ENCODE measurements around the gene ATP11B. TPM values are rescaled to one million over a fixed set of nuclear protein-coding genes. Genes with fewer than 3 reads are reported as not detected.

The ATP11B gene
- total and polyA plus RNA-seq, 2 experiments from 2014 or later = 19.8 to 60.5 TPM

GRCh38 chr3:182902236-182902635 lies 108.9 kb downstream of the ATP11B start:
- no peaks in the 10 kb centered on the region for H3K36me3 ChIP-seq (replicated peaks; ENCODE audit: insufficient read depth, low read depth)
- no peaks in the 10 kb centered on the region for H3K4me1 ChIP-seq (ENCODE audit: insufficient read depth)
- H3K4me3 ChIP-seq = no peak overlapping the region
- no peak for TF ChIP-seq CTCF (IDR thresholded peaks at IDR 0.05; ENCODE audit: poor library complexity)
- no peak for TF ChIP-seq EZH2 (IDR thresholded peaks at IDR 0.05; ENCODE audit: borderline replicate concordance)
- TF ChIP-seq EZH2phosphoT487 (IDR thresholded peaks at IDR 0.05; ENCODE audit: low read depth, severe bottlenecking, unreplicated experiment) = no peak
- no peak for DNase-seq (ENCODE audit: low spot score)
- H4K20me1 ChIP-seq (ENCODE audit: insufficient read depth, poor library complexity, severe bottlenecking) = no peaks in the 10 kb centered on the region
- H3K27ac ChIP-seq = no peak overlapping the region
- H3K4me2 ChIP-seq = no peak overlapping the region
- no peaks in the 10 kb centered on the region for H3K9me2 ChIP-seq (replicated peaks; ENCODE audit: insufficient read depth)
- 92% methylated on average over 5 of the region's 5 CpGs for WGBS (ENCODE audit: low lambda C conversion rate, missing lambda C conversion rate)
- H2AFZ ChIP-seq = no peak overlapping the region
- H3K27me3 ChIP-seq = no peaks in the 10 kb centered on the region
- H3K9me3 ChIP-seq (ENCODE audit: low read depth) = no peaks in the 10 kb centered on the region
- H3K79me2 ChIP-seq = no peaks in the 10 kb centered on the region

- Histone ChIP-seq H3K79me2 (no peaks in the 10 kb centered on the region), H3K4me1 (ENCODE audit: insufficient read depth) (no peaks in the 10 kb centered on the region), H4K20me1 (ENCODE audit: insufficient read depth, poor library complexity, severe bottlenecking) (no peaks in the 10 kb centered on the region), H3K36me3 (replicated peaks; ENCODE audit: insufficient read depth, low read depth) (no peaks in the 10 kb centered on the region), H3K4me2 (no peak overlapping the region), H3K9me2 (replicated peaks; ENCODE audit: insufficient read depth) (no peaks in the 10 kb centered on the region), H3K4me3 (no peak overlapping the region), H2AFZ (no peak overlapping the region), H3K9me3 (ENCODE audit: low read depth) (no peaks in the 10 kb centered on the region), H3K27ac (no peak overlapping the region), H3K27me3 (no peaks in the 10 kb centered on the region)
- no peak for DNase-seq (ENCODE audit: low spot score)
- TF ChIP-seq EZH2phosphoT487 (IDR thresholded peaks at IDR 0.05; ENCODE audit: low read depth, severe bottlenecking, unreplicated experiment) (no peak), EZH2 (IDR thresholded peaks at IDR 0.05; ENCODE audit: borderline replicate concordance) (no peak), CTCF (IDR thresholded peaks at IDR 0.05; ENCODE audit: poor library complexity) (no peak)
- 93% methylated on average over 3 of the region's 3 CpGs for WGBS (ENCODE audit: low lambda C conversion rate, missing lambda C conversion rate)
Measured at GRCh38 chr3:182904164-182904563, 110.9 kb downstream of the ATP11B start.

- H4K20me1 ChIP-seq (ENCODE audit: insufficient read depth, poor library complexity, severe bottlenecking) = no peaks in the 10 kb centered on the region
- no peak for DNase-seq (ENCODE audit: low spot score)
- H3K27ac ChIP-seq = no peak overlapping the region
- no peak overlapping the region for H3K4me3 ChIP-seq
- no peaks in the 10 kb centered on the region for H3K4me1 ChIP-seq (ENCODE audit: insufficient read depth)
- no peaks in the 10 kb centered on the region for H3K9me2 ChIP-seq (replicated peaks; ENCODE audit: insufficient read depth)
- H3K27me3 ChIP-seq = no peaks in the 10 kb centered on the region
- no peak for TF ChIP-seq EZH2 (IDR thresholded peaks at IDR 0.05; ENCODE audit: borderline replicate concordance)
- no peak for TF ChIP-seq CTCF (IDR thresholded peaks at IDR 0.05; ENCODE audit: poor library complexity)
- no peak for TF ChIP-seq EZH2phosphoT487 (IDR thresholded peaks at IDR 0.05; ENCODE audit: low read depth, severe bottlenecking, unreplicated experiment)
- no peak overlapping the region for H3K4me2 ChIP-seq
- no peaks in the 10 kb centered on the region for H3K79me2 ChIP-seq
- H3K9me3 ChIP-seq (ENCODE audit: low read depth) = no peaks in the 10 kb centered on the region
- H2AFZ ChIP-seq = no peak overlapping the region
- 92% methylated on average over 4 of the region's 4 CpGs for WGBS (ENCODE audit: low lambda C conversion rate, missing lambda C conversion rate)
- H3K36me3 ChIP-seq (replicated peaks; ENCODE audit: insufficient read depth, low read depth) = no peaks in the 10 kb centered on the region
Measured at GRCh38 chr3:182905623-182906022, 112.3 kb downstream of the ATP11B start.

GRCh38 chr3:182906036-182906435 lies 112.7 kb downstream of the ATP11B start:
- Histone ChIP-seq H2AFZ (no peak overlapping the region), H3K9me2 (replicated peaks; ENCODE audit: insufficient read depth) (no peaks in the 10 kb centered on the region), H3K4me3 (no peak overlapping the region), H3K79me2 (no peaks in the 10 kb centered on the region), H3K4me1 (ENCODE audit: insufficient read depth) (no peaks in the 10 kb centered on the region), H3K36me3 (replicated peaks; ENCODE audit: insufficient read depth, low read depth) (no peaks in the 10 kb centered on the region), H3K27ac (no peak overlapping the region), H3K4me2 (no peak overlapping the region), H3K9me3 (ENCODE audit: low read depth) (no peaks in the 10 kb centered on the region), H4K20me1 (ENCODE audit: insufficient read depth, poor library complexity, severe bottlenecking) (no peaks in the 10 kb centered on the region), H3K27me3 (no peaks in the 10 kb centered on the region)
- DNase-seq (ENCODE audit: low spot score) = no peak
- WGBS (ENCODE audit: low lambda C conversion rate, missing lambda C conversion rate) = 94% methylated on average over 1 of the region's 1 CpG
- no peak for TF ChIP-seq EZH2 (IDR thresholded peaks at IDR 0.05; ENCODE audit: borderline replicate concordance)
- TF ChIP-seq CTCF (IDR thresholded peaks at IDR 0.05; ENCODE audit: poor library complexity) = no peak
- no peak for TF ChIP-seq EZH2phosphoT487 (IDR thresholded peaks at IDR 0.05; ENCODE audit: low read depth, severe bottlenecking, unreplicated experiment)

Data from hepatocyte (in vitro differentiated cells).